Measurements from ENCODE around the gene STK16.

The STK16 gene

DNA sequence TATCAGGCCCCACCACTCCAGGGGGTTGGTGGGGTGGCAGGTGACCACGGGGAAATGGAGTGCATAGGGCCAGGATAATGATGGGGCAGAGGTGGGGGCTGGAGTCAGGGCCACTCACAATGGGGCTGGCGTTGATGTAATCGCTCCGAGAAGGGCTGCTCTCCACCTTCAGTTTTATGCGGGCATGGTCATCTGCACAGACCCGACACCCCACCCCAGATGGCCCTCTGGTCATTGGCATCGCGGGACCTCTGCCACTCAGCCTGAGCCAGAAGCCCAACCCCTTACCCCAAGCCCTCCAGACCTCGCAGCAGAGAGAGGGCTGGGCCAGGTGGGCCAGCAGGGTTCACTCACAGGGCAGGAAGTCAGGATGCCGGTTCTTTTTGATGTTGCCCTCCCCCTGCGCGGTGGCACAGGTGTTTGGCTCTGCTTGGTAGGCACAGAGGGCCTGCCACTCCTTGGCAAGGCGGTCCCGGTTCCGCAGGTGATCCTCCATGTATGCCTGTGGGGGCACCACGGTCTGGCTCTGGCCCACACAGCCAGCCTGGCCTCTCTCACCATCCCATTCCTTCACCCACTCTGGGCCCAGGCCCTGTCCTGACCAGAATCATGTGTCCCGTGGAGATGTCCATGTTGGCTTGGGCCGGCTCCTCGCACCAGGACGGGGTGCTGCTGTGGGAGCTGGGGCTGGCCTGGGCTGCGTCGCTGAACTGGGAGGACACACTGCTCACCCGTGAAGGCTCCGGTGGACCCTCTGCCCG, 51.5 kb downstream of the STK16 start:
- DNase-seq: no peak
- TF ChIP-seq GATA1 (IDR thresholded peaks at IDR 0.05; ENCODE audit: low read depth, low read length): no peak
- no peak for TF ChIP-seq POLR2A (IDR thresholded peaks at IDR 0.05; ENCODE audit: low read length)

DNA sequence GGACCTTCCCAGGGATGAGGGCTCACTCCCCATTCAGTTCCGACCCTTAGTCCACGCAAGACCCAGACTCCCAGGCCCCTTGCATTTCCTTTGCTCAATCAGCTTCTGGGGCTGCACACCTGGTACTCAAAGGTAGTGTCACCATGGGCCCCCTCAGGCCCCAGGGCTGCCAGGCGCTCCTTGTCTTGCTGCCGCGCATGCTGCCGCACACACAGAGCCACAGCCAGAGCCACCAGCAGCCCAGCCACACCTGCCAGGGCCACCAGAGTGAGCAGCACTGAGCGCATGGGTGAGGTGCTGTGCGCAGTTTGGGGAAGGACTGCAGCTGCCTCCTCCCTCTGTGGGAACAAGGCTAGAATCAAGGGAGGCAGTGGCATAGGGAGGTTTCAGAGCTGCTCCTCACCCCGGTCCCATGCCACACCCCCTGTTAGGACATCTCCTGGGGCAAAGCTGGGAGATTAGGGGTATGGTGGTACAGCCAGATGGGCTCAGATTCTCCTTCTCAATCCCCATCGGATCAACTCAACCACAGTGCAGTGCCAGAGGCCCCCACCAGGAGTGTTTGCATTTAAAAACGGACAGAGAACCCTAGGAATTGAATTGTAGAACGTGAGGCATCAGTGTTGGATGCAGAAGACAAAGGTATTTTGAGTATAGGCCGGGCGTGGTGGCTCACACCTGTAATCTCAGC, 52.6 kb downstream of the STK16 start:
- peak; percentile 28 to 39 for DNase-seq
- TF ChIP-seq GATA1 (IDR thresholded peaks at IDR 0.05; ENCODE audit: low read depth, low read length): no peak

DNA sequence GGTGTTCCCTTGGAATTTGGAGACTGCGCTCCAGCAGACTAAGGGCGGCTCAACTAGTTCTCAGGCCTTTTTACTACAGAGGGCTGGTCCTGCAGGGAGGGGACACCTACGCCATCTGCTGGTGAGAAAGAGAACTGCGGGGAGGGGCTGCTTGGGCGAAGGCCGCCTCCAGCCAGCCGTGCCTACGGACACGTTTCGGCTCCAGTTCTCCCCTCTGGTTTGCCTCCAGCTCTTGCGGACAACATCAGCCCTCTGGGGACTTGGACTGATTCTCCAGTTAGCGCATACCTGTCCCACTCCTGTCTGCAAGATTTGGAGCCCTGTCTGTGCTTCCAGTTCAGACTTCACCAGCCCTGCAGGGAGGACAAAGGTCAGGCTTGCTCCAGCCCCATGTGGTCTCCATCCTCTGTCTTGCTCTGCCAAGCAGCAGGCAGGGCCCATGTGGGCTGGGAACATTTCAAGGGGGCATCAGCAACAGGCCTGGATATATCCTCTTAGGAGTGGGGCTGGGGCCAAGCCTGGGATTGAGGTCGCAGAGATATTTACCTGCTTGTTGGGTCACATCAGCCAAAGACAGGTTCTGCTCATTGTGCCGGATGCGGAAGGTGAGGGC, 53.6 kb downstream of the STK16 start:
- peak; percentile 85 to 94 for DNase-seq
- no peak for TF ChIP-seq GATA1 (IDR thresholded peaks at IDR 0.05; ENCODE audit: low read depth, low read length)
- no peak for TF ChIP-seq POLR2A (IDR thresholded peaks at IDR 0.05; ENCODE audit: low read length)

DNA sequence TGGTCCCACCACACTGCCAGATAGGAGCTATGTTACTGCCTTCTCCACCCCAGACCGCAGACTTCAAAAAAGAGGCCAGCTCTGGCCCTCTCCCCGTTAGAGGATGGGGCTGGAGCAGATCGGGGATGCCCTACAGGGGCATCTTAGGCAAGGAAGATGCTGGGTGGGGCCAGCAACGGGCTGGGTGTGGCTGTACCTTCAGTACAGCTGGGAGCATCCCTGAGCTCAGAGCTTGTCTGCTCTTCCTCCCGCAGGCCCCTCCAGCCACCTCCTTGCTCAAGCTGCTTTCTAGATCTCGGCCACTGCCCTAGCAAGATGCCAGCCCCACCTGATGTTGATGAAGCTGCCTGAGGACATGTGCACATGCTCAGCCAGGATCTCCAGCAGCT, 54.1 kb downstream of the STK16 start:
- TF ChIP-seq POLR2A (IDR thresholded peaks at IDR 0.05; ENCODE audit: low read length) (no peak), GATA1 (IDR thresholded peaks at IDR 0.05; ENCODE audit: low read depth, low read length) (no peak)
- DNase-seq: no peak

Measured in erythroblast (primary cell).